K562 (cell line): Measurements from ENCODE around the gene KRT77. TPM values are rescaled to one million over a fixed set of nuclear protein-coding genes. Genes with fewer than 3 reads are reported as not detected.

ENCODE experiments used
- ATAC-seq: fragments of 200-7000 bp; cut with Tn5 transposase; 3 replicates; pipeline ENCODE4 v1.9.1; 2020; ENCODE audit warnings: moderate library complexity
- BruUV-seq: library from RNA; stranded (reverse); fragments of 400-500 nt; replicated peaks from 2 replicates; lab custom pipeline; 2021; lab: Mats Ljungman, UMichigan
- CTCF ChIA-PET: fragments of 300-600 bp; formaldehyde crosslinking; extraction: SDS; loops from one replicate; lab custom pipeline; 2021; ENCODE audit warnings: low intra/inter-chr PET ratio; lab: Yijun Ruan, JAX
- POLR2A ChIA-PET: fragments of 300-600, 350-650 bp; sonication (Branson Sonifier 250); formaldehyde crosslinking; extraction: SDS; loops from one replicate; lab custom pipeline; 2021; ENCODE audit warnings: antibody characterized with exemption, inconsistent platforms; lab: Yijun Ruan, JAX
- DNase-seq, 4 experiments: peaks; one replicate each; pipeline versions ENCODE4 v3.0.0 to v3.0.0-alpha.2; 2011 to 2018; ENCODE audit warnings: low spot score in 3 of 4, mixed read lengths in 3 of 4; ENCODE audit errors: extremely low read depth in 1 of 4
- FAIRE-seq: peaks from 2 replicates; lab custom pipeline; 2011; peaks lifted over from hg19 to GRCh38; lab: Jason Lieb, UNC
- H2AFZ ChIP-seq: 2 replicates; pipeline ENCODE4 v1.6.0; 2011; ENCODE audit warnings: low read depth, low read length, control low read depth, inconsistent platforms
- H3K27ac ChIP-seq: fragments of 200-600 bp; 3 replicates; pipeline ENCODE4 v1.8.0; 2011; ENCODE audit warnings: low read depth, mild to moderate bottlenecking, control low read depth, inconsistent platforms, low read length, moderate library complexity, mixed read lengths; ENCODE audit errors: extremely low read depth
- H3K27me3 ChIP-seq, 2 experiments: fragments of 300-600 bp in 1 of 2; 2 replicates in 1 of 2; 3 replicates in 1 of 2; pipeline versions ENCODE4 v1.6.0 to v1.8.0; 2011; ENCODE audit warnings: inconsistent platforms in 2 of 2, low read length in 2 of 2, mild to moderate bottlenecking in 1 of 2, mixed read lengths in 1 of 2, moderate library complexity in 1 of 2; ENCODE audit not compliant: control insufficient read depth in 2 of 2, insufficient read depth in 2 of 2
- H3K36me3 ChIP-seq: fragments of 300-600 bp; 3 replicates; pipeline ENCODE4 v1.8.0; 2011; ENCODE audit warnings: mild to moderate bottlenecking, low read length, inconsistent platforms; ENCODE audit not compliant: control insufficient read depth, insufficient read depth
- H3K4me1 ChIP-seq, 2 experiments: fragments of 200-600 bp in 1 of 2; replicated peaks in 1 of 2; 2 replicates in 1 of 2; 3 replicates in 1 of 2; pipeline versions ENCODE4 v1.5.1 to v1.8.0; 2011; ENCODE audit warnings: inconsistent platforms in 2 of 2, low read length in 2 of 2, mild to moderate bottlenecking in 1 of 2, mixed read lengths in 1 of 2, moderate library complexity in 1 of 2; ENCODE audit not compliant: control insufficient read depth in 2 of 2, insufficient read depth in 2 of 2
- H3K4me2 ChIP-seq: 2 replicates; pipeline ENCODE4 v1.6.1; 2011; ENCODE audit warnings: low read length, control low read depth, inconsistent platforms, mixed read lengths; ENCODE audit not compliant: insufficient read depth
- H3K4me3 ChIP-seq: fragments of 200-600 bp; sonication (generic), shearing (Covaris generic); 2 replicates; pipeline ENCODE4 v1.5.1; 2016; ENCODE audit warnings: control low read depth, inconsistent platforms
- H3K79me2 ChIP-seq: fragments of 200-600 bp; 3 replicates; pipeline ENCODE4 v1.8.0; 2011; ENCODE audit warnings: low read length, inconsistent platforms; ENCODE audit not compliant: control insufficient read depth, insufficient read depth
- H3K9ac ChIP-seq, 2 experiments: 2 replicates each; pipeline versions ENCODE4 v1.6.0 to v1.6.1; 2011; ENCODE audit warnings: low read depth in 2 of 2, low read length in 2 of 2, control low read depth in 1 of 2, inconsistent platforms in 1 of 2, mild to moderate bottlenecking in 1 of 2, mixed read lengths in 1 of 2; ENCODE audit not compliant: insufficient read depth in 1 of 2
- H3K9me1 ChIP-seq: one replicate; pipeline ENCODE4 v1.6.0; 2011; ENCODE audit warnings: inconsistent platforms, mild to moderate bottlenecking, low read length, moderate library complexity; ENCODE audit not compliant: control insufficient read depth, insufficient read depth
- H3K9me3 ChIP-seq: replicated peaks from 2 replicates; pipeline ENCODE4 v1.5.1; 2011; ENCODE audit warnings: low read depth, low read length, inconsistent platforms; ENCODE audit not compliant: control insufficient read depth, insufficient read depth
- H4K20me1 ChIP-seq: replicated peaks from 2 replicates; pipeline ENCODE4 v1.6.1; 2011; ENCODE audit warnings: low read length, inconsistent platforms, mixed read lengths; ENCODE audit not compliant: control insufficient read depth, insufficient read depth
- DIDO1 ChIP-seq: fragments of 450-650 bp; IDR thresholded peaks from 2 replicates; pipeline ENCODE4 v1.6.1; 2016; ENCODE audit warnings: low read depth, missing biosample characterization, missing genetic modification characterization
- FOXP1 ChIP-seq: sonication (generic); formaldehyde crosslinking; IDR thresholded peaks from 2 replicates; pipeline ENCODE4 v1.8.0; 2022; ENCODE audit warnings: mild to moderate bottlenecking, missing genetic modification reagents
- HNRNPLL ChIP-seq: fragments of 200-400 bp; formaldehyde crosslinking; IDR thresholded peaks from 2 replicates; pipeline ENCODE4 v1.6.1; 2017; ENCODE audit warnings: low read length, low read depth, mild to moderate bottlenecking; ENCODE audit not compliant: poor library complexity, severe bottlenecking
- NR4A1 ChIP-seq, 2 experiments: fragments of 250-450 bp in 1 of 2; fragments of 450-650 bp in 1 of 2; sonication (Bioruptor Pico) in 1 of 2; IDR thresholded peaks; 2 replicates each; pipeline versions ENCODE4 v1.4.0 to v1.6.1; 2016 to 2020; ENCODE audit warnings: mild to moderate bottlenecking in 2 of 2, missing compliant biosample characterization in 1 of 2, missing genetic modification characterization in 1 of 2, moderate library complexity in 1 of 2
- POLR2G ChIP-seq: fragments of 200-400 bp; formaldehyde crosslinking; IDR thresholded peaks from 2 replicates; pipeline ENCODE4 v1.6.1; 2017; ENCODE audit warnings: low read depth, mild to moderate bottlenecking, antibody characterized with exemption, low read length, moderate library complexity
- SMAD3 ChIP-seq: fragments of 450-650 bp; formaldehyde crosslinking; conservative IDR thresholded peaks from 2 replicates; pipeline ENCODE4 v1.4.0; 2020; ENCODE audit warnings: mild to moderate bottlenecking
- STAG1 ChIP-seq: sonication (generic); formaldehyde crosslinking; IDR thresholded peaks from 2 replicates; pipeline ENCODE4 v1.5.0; 2020; ENCODE audit warnings: missing genetic modification reagents, borderline replicate concordance
- TCF3 ChIP-seq: sonication (generic); formaldehyde crosslinking; IDR thresholded peaks from 2 replicates; pipeline ENCODE4 v1.4.0; 2020; ENCODE audit warnings: mild to moderate bottlenecking, missing genetic modification reagents
- TEAD2 ChIP-seq: fragments of 450-650 bp; IDR thresholded peaks from 2 replicates; pipeline ENCODE4 v1.6.1; 2016; ENCODE audit warnings: missing genetic modification characterization, control low read depth, missing compliant biosample characterization
- ZNF318 ChIP-seq, 2 experiments: fragments of 450-650 bp; IDR thresholded peaks; 2 replicates each; pipeline ENCODE4 v1.6.1; 2016; ENCODE audit warnings: mild to moderate bottlenecking in 2 of 2, borderline replicate concordance in 1 of 2, low read depth in 1 of 2, moderate library complexity in 1 of 2
- ZNF445 ChIP-seq: fragments of 250-450 bp; sonication (Bioruptor Pico); IDR thresholded peaks from 2 replicates; pipeline ENCODE4 v1.4.0; 2020; ENCODE audit warnings: low read depth, mild to moderate bottlenecking, moderate library complexity
- WGBS: fragments of 100-300 bp; shearing (Covaris generic); methylation state at CpG from one replicate; pipeline ENCODE4 v1.1.6; 2016; ENCODE audit warnings: low coverage, mixed read lengths; ENCODE audit not compliant: insufficient coverage; ENCODE audit errors: missing lambda C conversion rate; 5-methylcytosine and 5-hydroxymethylcytosine counted together
- in situ Hi-C: fragments of 300-500 bp; cut with MboI; formaldehyde crosslinking; loops from 4 replicates; pipeline ENCODE4 v1.15.0; 2018; ENCODE audit warnings: inconsistent platforms, mixed read lengths
- intact Hi-C: fragments of 100-400 bp; cut with micrococcal nuclease; formaldehyde crosslinking; loops from 2 replicates; pipeline ENCODE4 v1.14.2; 2022
- polyA plus RNA-seq, 8 experiments: library from polyadenylated mRNA; depleted of rRNA in 4 of 8; stranded (reverse) in 5 of 8; unstranded in 3 of 8; fragments of >200 nt; fragmentation: Nextera tagmentation in 2 of 8; fragmentation: Illumina TruSeq in 1 of 8; extraction: Ambion mirVana in 2 of 8; extraction: Trizol in 1 of 8; gene quantifications; 2 replicates each; pipeline versions ENCODE4 v1.2.1 to v1.2.3, GENCODE V29; 2011 to 2014; ENCODE audit warnings: inconsistent platforms in 1 of 8, missing spikeins in 1 of 8
- total RNA-seq, 7 experiments: library from RNA; depleted of rRNA in 6 of 7; stranded (reverse); fragments of >200 nt in 6 of 7; fragmentation: Illumina TruSeq in 2 of 7; extraction: Trizol in 2 of 7; gene quantifications; 2 replicates each; pipeline versions ENCODE4 v1.2.1 to v1.2.3, GENCODE V29; 2011 to 2021; ENCODE audit warnings: low replicate concordance in 1 of 7

The KRT77 gene
- total and polyA plus RNA-seq, 9 of the 15 experiments (the other 6 are each of a cell fraction or from before 2014, with no cell fraction given), result not detected

- TF ChIP-seq POLR2G, result no peak
- TF ChIP-seq HNRNPLL, result no peak
- TF ChIP-seq, all 486 proteins: peak for 0
These were observed 17.9 kb downstream of the KRT77 start (continued) for GRCh38 chr12:52685406-52685890.

GRCh38 chr12:52684431-52684830 lies 18.9 kb downstream of the KRT77 start:
- POLR2A ChIA-PET, result interaction anchor here (0.7 kb wide), 1 partner anchor 50 kb away, joined by 3 read pairs; no protein-coding TSS in a partner anchor
- H3K4me2 ChIP-seq, result no peak overlapping the region
- no peak overlapping the region for H2AFZ ChIP-seq
- BruUV-seq, result no TSS peak
- in situ Hi-C loops, result no loop called here
- peaks cover 19 to 55% of the 10 kb centered on the region in 2 experiments for H3K27me3 ChIP-seq
- H3K79me2 ChIP-seq, result no peaks in the 10 kb centered on the region
- no peak overlapping the region for H3K4me3 ChIP-seq
- no peaks in the 10 kb centered on the region for H3K9me3 ChIP-seq
- H3K9me1 ChIP-seq, result no peaks in the 10 kb centered on the region
- 6% methylated on average over 2 of the region's 2 CpGs for whole genome bisulfite sequencing
- no peak for TF ChIP-seq TCF3
- no peak for TF ChIP-seq ZNF318 (IDR thresholded peaks at IDR 0.05; ENCODE audit: borderline replicate concordance in 1 of 2, low read depth in 1 of 2)
- TF ChIP-seq NR4A1 (CRISPR knock-in tag; IDR thresholded peaks at IDR 0.05), result no peak
- no peak for TF ChIP-seq NR4A1 (tag; IDR thresholded peaks at IDR 0.05)
- no peak for TF ChIP-seq FOXP1
- no peak for TF ChIP-seq ZNF445 (CRISPR knock-in tag)
- no peak for TF ChIP-seq STAG1 (CRISPR knock-in tag)
- TF ChIP-seq SMAD3 (CRISPR knock-in tag), result no peak
- no peak for TF ChIP-seq TEAD2 (tag)
- no peak for TF ChIP-seq DIDO1
- H3K4me1 ChIP-seq, result no peaks in the 10 kb centered on the region
- no peaks in the 10 kb centered on the region for H4K20me1 ChIP-seq
- H3K9ac ChIP-seq, result no peak overlapping the region
- CTCF ChIA-PET, result no interaction called here
- no peak overlapping the region for H3K27ac ChIP-seq
- DNase-seq (no peak), ATAC-seq (no peak), FAIRE-seq (no peak)
- H3K36me3 ChIP-seq, result no peaks in the 10 kb centered on the region
- intact Hi-C loops, result no loop called here
